ENCODE measurements around the gene APOL6.
"Not testable (repeated sequence)": the region's sequence is repeated elsewhere in the genome, so short reads cannot be mapped to it uniquely, and the experiment has no call there.

DNA sequence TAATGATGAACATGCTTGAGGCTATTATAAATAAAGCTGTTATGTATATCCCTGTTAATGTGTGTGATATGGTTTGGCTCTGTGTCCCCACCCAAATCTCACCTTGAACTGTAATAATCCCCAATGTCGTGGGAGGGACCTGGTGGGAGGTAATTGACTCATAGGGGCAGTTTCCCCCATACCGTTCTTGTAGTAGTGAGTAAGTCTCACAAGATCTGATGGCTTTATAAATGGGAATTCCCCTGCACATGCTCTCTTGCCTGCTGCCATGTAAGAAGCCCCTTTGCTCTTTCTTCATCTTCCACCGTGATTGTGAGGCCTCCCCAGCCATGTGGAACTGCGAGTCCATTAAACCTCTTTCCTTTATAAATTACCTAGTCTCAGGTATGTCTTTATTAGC, 31.2 kb downstream of the APOL6 start:
- TF ChIP-seq, protein P1, sequence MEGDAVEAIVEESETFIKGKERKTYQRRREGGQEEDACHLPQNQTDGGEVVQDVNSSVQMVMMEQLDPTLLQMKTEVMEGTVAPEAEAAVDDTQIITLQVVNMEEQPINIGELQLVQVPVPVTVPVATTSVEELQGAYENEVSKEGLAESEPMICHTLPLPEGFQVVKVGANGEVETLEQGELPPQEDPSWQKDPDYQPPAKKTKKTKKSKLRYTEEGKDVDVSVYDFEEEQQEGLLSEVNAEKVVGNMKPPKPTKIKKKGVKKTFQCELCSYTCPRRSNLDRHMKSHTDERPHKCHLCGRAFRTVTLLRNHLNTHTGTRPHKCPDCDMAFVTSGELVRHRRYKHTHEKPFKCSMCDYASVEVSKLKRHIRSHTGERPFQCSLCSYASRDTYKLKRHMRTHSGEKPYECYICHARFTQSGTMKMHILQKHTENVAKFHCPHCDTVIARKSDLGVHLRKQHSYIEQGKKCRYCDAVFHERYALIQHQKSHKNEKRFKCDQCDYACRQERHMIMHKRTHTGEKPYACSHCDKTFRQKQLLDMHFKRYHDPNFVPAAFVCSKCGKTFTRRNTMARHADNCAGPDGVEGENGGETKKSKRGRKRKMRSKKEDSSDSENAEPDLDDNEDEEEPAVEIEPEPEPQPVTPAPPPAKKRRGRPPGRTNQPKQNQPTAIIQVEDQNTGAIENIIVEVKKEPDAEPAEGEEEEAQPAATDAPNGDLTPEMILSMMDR (IDR thresholded peaks at IDR 0.05): not testable (repeated sequence)
- TF ChIP-seq POLR2A (IDR thresholded peaks at IDR 0.05): not testable (repeated sequence)
